GM23338 (cell line): Measurements from ENCODE around the gene FAM219A. TPM values are rescaled to one million over a fixed set of nuclear protein-coding genes. Genes with fewer than 3 reads are reported as not detected.

ENCODE experiments used
- ATAC-seq: fragments of 200-7000 bp; cut with Tn5 transposase; 3 replicates; pipeline ENCODE4 v1.9.1; 2020
- DNase-seq: peaks from one replicate; pipeline ENCODE4 v3.0.0-alpha.2; 2015; ENCODE audit warnings: low spot score
- H2AFZ ChIP-seq: fragments of 200-600 bp; sonication (generic); 2 replicates; pipeline ENCODE4 v1.8.0; 2016; ENCODE audit warnings: antibody characterized with exemption, mild to moderate bottlenecking, moderate library complexity
- H3F3A ChIP-seq: fragments of 200-600 bp; sonication (generic); replicated peaks from 2 replicates; pipeline ENCODE4 v1.8.0; 2017; ENCODE audit warnings: antibody characterized with exemption, mixed run types, low read depth
- H3K27ac ChIP-seq: fragments of 200-600 bp; sonication (generic); 2 replicates; pipeline ENCODE4 v1.6.1; 2016; ENCODE audit warnings: low read depth
- H3K27me3 ChIP-seq: fragments of 200-600 bp; sonication (generic); 2 replicates; pipeline ENCODE4 v1.8.0; 2016; ENCODE audit warnings: mild to moderate bottlenecking, mixed run types, moderate library complexity; ENCODE audit not compliant: insufficient read depth
- H3K36me3 ChIP-seq: fragments of 200-600 bp; sonication (generic); 2 replicates; pipeline ENCODE4 v1.8.0; 2016; ENCODE audit warnings: mild to moderate bottlenecking; ENCODE audit not compliant: insufficient read depth
- H3K4me1 ChIP-seq: fragments of 200-600 bp; sonication (generic); 2 replicates; pipeline ENCODE4 v1.8.0; 2016; ENCODE audit warnings: mild to moderate bottlenecking, moderate library complexity; ENCODE audit not compliant: insufficient read depth
- H3K4me2 ChIP-seq: fragments of 200-600 bp; sonication (generic); 2 replicates; pipeline ENCODE4 v1.7.1; 2017; ENCODE audit warnings: mixed run types
- H3K4me3 ChIP-seq: fragments of 200-600 bp; sonication (generic); 2 replicates; pipeline ENCODE4 v1.6.1; 2016; ENCODE audit warnings: mixed run types
- H3K79me2 ChIP-seq: fragments of 200-600 bp; sonication (generic); replicated peaks from 2 replicates; pipeline ENCODE4 v1.8.0; 2017; ENCODE audit warnings: mild to moderate bottlenecking; ENCODE audit not compliant: insufficient read depth
- H3K9me2 ChIP-seq: fragments of 200-600 bp; sonication (generic); 2 replicates; pipeline ENCODE4 v1.8.0; 2017; ENCODE audit not compliant: insufficient read depth
- H4K20me1 ChIP-seq: fragments of 200-600 bp; sonication (generic); replicated peaks from 2 replicates; pipeline ENCODE4 v1.8.0; 2017; ENCODE audit warnings: mild to moderate bottlenecking; ENCODE audit not compliant: insufficient read depth
- H3K27ac Mint-ChIP-seq: 2 replicates; pipeline ENCODE4 v1.8.0; 2020; ENCODE audit warnings: inconsistent platforms, mild to moderate bottlenecking, moderate library complexity, mixed read lengths
- H3K27me3 Mint-ChIP-seq: 3 replicates; pipeline ENCODE4 v1.8.0; 2022; ENCODE audit warnings: low read depth, mild to moderate bottlenecking, moderate library complexity, mixed read lengths, inconsistent platforms; ENCODE audit not compliant: insufficient read depth, poor library complexity
- H3K36me3 Mint-ChIP-seq: 3 replicates; pipeline ENCODE4 v1.8.0; 2021; ENCODE audit warnings: low read depth, mild to moderate bottlenecking, inconsistent platforms, moderate library complexity, mixed read lengths
- H3K4me1 Mint-ChIP-seq: 3 replicates; pipeline ENCODE4 v1.8.0; 2020; ENCODE audit warnings: mild to moderate bottlenecking, inconsistent platforms, mixed read lengths
- H3K4me3 Mint-ChIP-seq: 3 replicates; pipeline ENCODE4 v1.8.0; 2021; ENCODE audit warnings: moderate library complexity, mild to moderate bottlenecking, inconsistent platforms, mixed read lengths
- H3K9me3 Mint-ChIP-seq: 3 replicates; pipeline ENCODE4 v1.8.0; 2020; ENCODE audit warnings: moderate library complexity, mild to moderate bottlenecking, inconsistent platforms, mixed read lengths
- CREB1 ChIP-seq: fragments of 250-450 bp; sonication (Bioruptor Pico); IDR thresholded peaks from 2 replicates; pipeline ENCODE4 v1.5.0; 2020; ENCODE audit warnings: low read depth, mild to moderate bottlenecking, moderate library complexity
- CTCF ChIP-seq, 2 experiments: fragments of 200-600 bp in 1 of 2; sonication (generic) in 1 of 2; conservative IDR thresholded peaks; 2 replicates each; pipeline versions ENCODE4 v1.5.1 to v1.6.1; 2016 to 2017; ENCODE audit warnings: antibody characterized with exemption in 2 of 2, low read depth in 2 of 2, mild to moderate bottlenecking in 2 of 2, moderate library complexity in 1 of 2
- ETS1 ChIP-seq: IDR thresholded peaks from 2 replicates; pipeline ENCODE4 v1.6.1; 2016; ENCODE audit warnings: antibody characterized with exemption
- EZH2 ChIP-seq: fragments of 200-600 bp; sonication (generic); IDR thresholded peaks from one replicate; pipeline ENCODE4 v1.8.0; 2017; ENCODE audit warnings: antibody characterized with exemption, mild to moderate bottlenecking, low read depth; ENCODE audit not compliant: unreplicated experiment
- EZH2phosphoT487 ChIP-seq: fragments of 200-600 bp; sonication (generic); IDR thresholded peaks from one replicate; pipeline ENCODE4 v1.8.1; 2018; ENCODE audit warnings: antibody characterized with exemption; ENCODE audit not compliant: unreplicated experiment
- JUNB ChIP-seq: IDR thresholded peaks from one replicate; pipeline ENCODE4 v1.6.1; 2016; ENCODE audit warnings: antibody characterized with exemption; ENCODE audit not compliant: unreplicated experiment
- NANOG ChIP-seq: IDR thresholded peaks from 2 replicates; pipeline ENCODE4 v1.6.1; 2016; ENCODE audit warnings: antibody characterized with exemption, borderline replicate concordance
- POLR2AphosphoS5 ChIP-seq: IDR thresholded peaks from 2 replicates; pipeline ENCODE4 v1.6.1; 2016; ENCODE audit warnings: antibody characterized with exemption, low read depth
- REST ChIP-seq: IDR thresholded peaks from one replicate; pipeline ENCODE4 v1.6.1; 2018; ENCODE audit warnings: antibody characterized with exemption; ENCODE audit not compliant: unreplicated experiment
- STAT1 ChIP-seq: IDR thresholded peaks from one replicate; pipeline ENCODE4 v1.6.1; 2016; ENCODE audit warnings: antibody characterized with exemption; ENCODE audit not compliant: unreplicated experiment
- ZNF114 ChIP-seq: fragments of 250-450 bp; sonication (Bioruptor Pico); IDR thresholded peaks from 2 replicates; pipeline ENCODE4 v1.5.0; 2020; ENCODE audit warnings: mild to moderate bottlenecking, moderate library complexity
- ZNF331 ChIP-seq: fragments of 250-450 bp; sonication (Bioruptor Pico); IDR thresholded peaks from 2 replicates; pipeline ENCODE4 v1.5.0; 2020; ENCODE audit warnings: low read depth, mild to moderate bottlenecking, moderate library complexity
- ZNF462 ChIP-seq: fragments of 250-450 bp; sonication (Bioruptor Pico); IDR thresholded peaks from 2 replicates; pipeline ENCODE4 v1.5.0; 2020; ENCODE audit warnings: mild to moderate bottlenecking, moderate library complexity
- polyA plus RNA-seq: library from polyadenylated mRNA; unstranded; fragments of >200 nt; fragmentation: Nextera tagmentation; extraction: Ambion mirVana; gene quantifications from 2 replicates; pipeline ENCODE4 v1.2.1, GENCODE V29; 2016
- total RNA-seq: library from RNA; depleted of rRNA; stranded (reverse); fragments of >200 nt; shearing (Covaris generic); gene quantifications from 2 replicates; pipeline ENCODE4 v1.2.3, GENCODE V29; 2014

Gene FAM219A
- total and polyA plus RNA-seq, 2 experiments from 2014 or later, result 3.8 to 7.2 TPM

GRCh38 chr9:34399729-34400128 lies 58.6 kb downstream of the FAM219A start:
- H3K4me3 ChIP-seq, result no peak overlapping the region
- no peak for DNase-seq
- H3K4me3 Mint-ChIP-seq, result no peak overlapping the region
- H3K27me3 Mint-ChIP-seq, result peaks cover 3% of the 10 kb centered on the region
- H3K9me3 Mint-ChIP-seq, result no peaks in the 10 kb centered on the region
- no peak overlapping the region for H3K27ac ChIP-seq
- H3K27me3 ChIP-seq, result no peaks in the 10 kb centered on the region
- H3K27ac Mint-ChIP-seq, result no peak overlapping the region
- H3K36me3 Mint-ChIP-seq, result no peaks in the 10 kb centered on the region
- H3F3A ChIP-seq, result no peaks in the 10 kb centered on the region
- no peaks in the 10 kb centered on the region for H3K9me2 ChIP-seq
- 0 out of 2 replicates have a peak, but pooled peaks cover 4% of the 10 kb centered on the region for H4K20me1 ChIP-seq
- no peaks in the 10 kb centered on the region for H3K79me2 ChIP-seq
- no peaks in the 10 kb centered on the region for H3K36me3 ChIP-seq
- H3K4me2 ChIP-seq, result no peak overlapping the region
- no peaks in the 10 kb centered on the region for H3K4me1 ChIP-seq
- no peak overlapping the region for H2AFZ ChIP-seq
- ATAC-seq, result no peak
- no peak for TF ChIP-seq EZH2
- no peak for TF ChIP-seq ZNF462 (CRISPR knock-in tag)
- TF ChIP-seq STAT1, result no peak
- no peak for TF ChIP-seq ZNF331
- TF ChIP-seq NANOG, result no peak
- no peak for TF ChIP-seq JUNB
- TF ChIP-seq CTCF (conservative IDR thresholded peaks at IDR 0.05; ENCODE audit: low read depth in 2 of 2), result no peak
- no peak for TF ChIP-seq CREB1 (CRISPR knock-in tag)
- TF ChIP-seq EZH2phosphoT487, result no peak
- no peak for TF ChIP-seq ETS1
- no peak for TF ChIP-seq ZNF114 (CRISPR knock-in tag)
- no peak for TF ChIP-seq REST
- no peak for TF ChIP-seq POLR2AphosphoS5
- H3K4me1 Mint-ChIP-seq, result no peaks in the 10 kb centered on the region
